Body of pancreas (tissue), 4 donors: ENCODE results near the gene IFT74. TPM values are rescaled to one million over a fixed set of nuclear protein-coding genes. Genes with fewer than 3 reads are reported as not detected.

Experiments
- ATAC-seq: fragments of 150-250 bp; one replicate; pipeline ENCODE4 v1.9.1; 2016
- DNase-seq, 4 donors: peaks; one replicate each; pipeline ENCODE4 v3.0.0-alpha.2; 2019
- H3K27ac ChIP-seq, 4 donors: fragments of 200-600 bp; sonication (generic); 1 replicate in 3 of 4; 2 replicates in 1 of 4; pipeline versions ENCODE4 v1.5.1 to v1.6.1; 2016 to 2019; ENCODE audit warnings: mild to moderate bottlenecking in 1 of 4, mixed read lengths in 1 of 4, moderate library complexity in 1 of 4
- H3K27me3 ChIP-seq, 2 donors: fragments of 200-600 bp; sonication (generic); one replicate each; pipeline ENCODE4 v1.6.0; 2016; ENCODE audit warnings: mild to moderate bottlenecking in 1 of 2
- H3K36me3 ChIP-seq, 2 donors: fragments of 200-600 bp; sonication (generic); replicated peaks in 1 of 2; 2 replicates each; pipeline ENCODE4 v1.5.1; 2016; ENCODE audit warnings: low read depth in 2 of 2; ENCODE audit not compliant: insufficient read depth in 1 of 2
- H3K4me1 ChIP-seq: fragments of 200-600 bp; sonication (generic); one replicate; pipeline ENCODE4 v1.6.0; 2016
- H3K4me3 ChIP-seq, 2 donors: fragments of 200-600 bp; sonication (generic); 1 replicate in 1 of 2; 2 replicates in 1 of 2; pipeline ENCODE4 v1.5.1; 2016 to 2019
- H3K9me3 ChIP-seq, 3 donors: fragments of 200-600 bp; sonication (generic); 1 replicate in 2 of 3; 2 replicates in 1 of 3; pipeline ENCODE4 v1.5.1; 2016
- CTCF ChIP-seq, 7 experiments: fragments of 450-650 bp in 4 of 7; fragments of 200-600 bp in 3 of 7; sonication (generic) in 3 of 7; IDR thresholded peaks; one replicate each; pipeline ENCODE4 v1.5.1; 2016 to 2019; ENCODE audit warnings: antibody characterized with exemption in 7 of 7
- POLR2A ChIP-seq, 3 donors: fragments of 450-650 bp; IDR thresholded peaks; one replicate each; pipeline ENCODE4 v1.6.1; 2016; ENCODE audit warnings: antibody characterized with exemption in 3 of 3, mild to moderate bottlenecking in 2 of 3
- WGBS, 2 donors: methylation state at CpG; one replicate each; pipeline ENCODE4 v1.1.5; 2017; 5-methylcytosine and 5-hydroxymethylcytosine counted together
- intact Hi-C: fragments of 100-400 bp; cut with DNase I; formaldehyde crosslinking; loops from one replicate; pipeline ENCODE4 v1.15.1; 2023
- total RNA-seq, 2 donors: library from RNA; depleted of rRNA; stranded (reverse); fragments of >200 nt; gene quantifications; one replicate each; pipeline ENCODE4 v1.1.0, GENCODE V29; 2016

IFT74 gene
- total RNA-seq, 2 donors from 2014 or later, result 7.3 to 9.1 TPM

- intact Hi-C loops, result no loop called here
- ATAC-seq (no peak), DNase-seq (no peak)
- Histone ChIP-seq H3K27me3 (no peaks in the 10 kb centered on the region), H3K27ac (no peak overlapping the region), H3K4me3 (no peak overlapping the region), H3K36me3 (peaks cover 0 to 3% of the 10 kb centered on the region in 2 donors), H3K9me3 (no peaks in the 10 kb centered on the region), H3K4me1 (no peaks in the 10 kb centered on the region)
- WGBS, 2 donors, result 52 to 65% methylated on average over 6 of the region's 6 CpGs
- TF ChIP-seq CTCF (IDR thresholded peaks at IDR 0.05) (no peak), POLR2A (IDR thresholded peaks at IDR 0.05) (no peak)
Observed at GRCh38 chr9:27053369-27054022, 97.3 kb downstream of the IFT74 start.

- no peaks in the 10 kb centered on the region for H3K9me3 ChIP-seq
- TF ChIP-seq CTCF (IDR thresholded peaks at IDR 0.05), result no peak
- TF ChIP-seq POLR2A (IDR thresholded peaks at IDR 0.05), result no peak
- WGBS, 2 donors, result 95 to 100% methylated on average over 1 of the region's 1 CpG
- DNase-seq (no peak), ATAC-seq (no peak)
- H3K36me3 ChIP-seq, result peaks cover 0 to 3% of the 10 kb centered on the region in 2 donors
- intact Hi-C loops, result no loop called here
- H3K27ac ChIP-seq, result no peak overlapping the region
- no peaks in the 10 kb centered on the region for H3K4me1 ChIP-seq
- no peaks in the 10 kb centered on the region for H3K27me3 ChIP-seq
- no peak overlapping the region for H3K4me3 ChIP-seq
Observed at GRCh38 chr9:27054125-27054524, 97.9 kb downstream of the IFT74 start.

DNA sequence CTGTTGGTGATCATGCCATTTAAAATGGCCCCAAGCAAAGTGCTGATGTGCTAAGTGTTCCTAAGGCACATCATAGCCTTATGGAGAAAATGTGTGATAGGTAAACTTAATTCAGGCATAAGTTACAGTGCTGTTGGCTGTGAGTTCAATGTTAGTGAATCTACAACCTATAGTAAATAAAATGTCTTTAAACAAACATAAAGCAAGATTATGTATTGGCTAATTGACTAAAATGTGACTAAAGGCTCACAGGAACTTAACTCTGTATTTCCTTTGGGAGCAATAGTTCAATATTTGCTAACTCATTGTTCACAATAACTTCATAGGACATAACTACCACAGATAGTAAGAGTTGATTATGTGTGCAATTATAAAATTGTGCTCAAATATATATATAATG is 98.6 kb downstream of the IFT74 start:
- intact Hi-C loops, result no loop called here
- Histone ChIP-seq H3K4me1 (no peaks in the 10 kb centered on the region), H3K27me3 (no peaks in the 10 kb centered on the region), H3K36me3 (peaks cover 0 to 3% of the 10 kb centered on the region in 2 donors), H3K9me3 (no peaks in the 10 kb centered on the region), H3K4me3 (no peak overlapping the region), H3K27ac (no peak overlapping the region)
- no peak for DNase-seq
- TF ChIP-seq POLR2A (IDR thresholded peaks at IDR 0.05), result no peak
- TF ChIP-seq CTCF (IDR thresholded peaks at IDR 0.05), result no peak
- no peak for ATAC-seq

DNA sequence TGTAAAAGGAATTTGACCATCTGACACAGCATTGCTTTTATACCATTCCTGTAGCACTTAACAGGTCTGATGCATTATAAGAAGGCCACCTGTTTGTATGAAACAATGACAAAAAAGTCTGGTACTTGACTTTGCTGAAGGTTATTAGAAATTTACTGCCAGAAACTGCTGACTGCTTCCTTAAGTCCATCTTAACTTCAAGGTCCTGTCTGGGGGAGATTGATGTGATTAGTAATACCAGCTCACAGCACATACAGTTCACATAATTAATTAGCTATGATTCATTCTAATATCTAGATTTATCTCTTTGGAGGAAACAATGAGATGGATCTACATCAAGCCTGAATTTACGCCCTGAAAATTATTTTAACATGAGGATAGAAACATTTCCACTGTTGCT is 103.2 kb downstream of the IFT74 start:
- ATAC-seq (no peak), DNase-seq (no peak)
- Histone ChIP-seq H3K36me3 (peaks cover 0 to 5% of the 10 kb centered on the region in 2 donors), H3K9me3 (no peaks in the 10 kb centered on the region), H3K27me3 (no peaks in the 10 kb centered on the region), H3K4me3 (no peak overlapping the region), H3K4me1 (no peaks in the 10 kb centered on the region), H3K27ac (no peak overlapping the region)
- intact Hi-C loops, result no loop called here
- WGBS, 2 donors, result 94 to 97% methylated on average over 1 of the region's 1 CpG
- TF ChIP-seq CTCF (IDR thresholded peaks at IDR 0.05) (no peak), POLR2A (IDR thresholded peaks at IDR 0.05) (no peak)

DNA sequence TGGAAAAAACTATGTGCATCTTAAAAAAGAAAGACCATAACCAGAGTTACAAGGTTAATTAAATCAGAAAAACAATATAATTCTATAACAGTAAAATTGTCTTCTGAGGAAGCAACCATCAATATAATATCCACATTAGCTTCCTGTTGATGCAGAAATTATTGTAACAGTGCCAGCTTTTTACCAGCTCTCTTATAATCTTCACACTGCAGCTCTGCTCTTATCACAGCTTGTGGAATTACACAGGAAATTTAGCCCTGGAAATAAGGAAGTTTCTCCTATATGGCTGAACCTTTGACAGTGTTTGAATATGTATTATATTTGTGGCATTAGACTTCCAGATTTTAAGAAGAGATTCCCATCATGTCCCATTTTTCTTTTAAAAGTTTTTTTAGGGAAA is 103.7 kb downstream of the IFT74 start:
- ATAC-seq (no peak), DNase-seq (no peak)
- H3K9me3 ChIP-seq, result no peaks in the 10 kb centered on the region
- H3K4me3 ChIP-seq, result no peak overlapping the region
- no peaks in the 10 kb centered on the region for H3K4me1 ChIP-seq
- TF ChIP-seq POLR2A (IDR thresholded peaks at IDR 0.05) (no peak), CTCF (IDR thresholded peaks at IDR 0.05) (no peak)
- intact Hi-C loops, result no loop called here
- no peak overlapping the region for H3K27ac ChIP-seq
- peaks cover 0 to 5% of the 10 kb centered on the region in 2 donors for H3K36me3 ChIP-seq
- no peaks in the 10 kb centered on the region for H3K27me3 ChIP-seq
